ENCODE data around the gene IL7R.

Gene IL7R

GRCh38 chr5:35908814-35909213, 52.1 kb downstream of the IL7R start:
- no peak for DNase-seq (ENCODE audit: low read depth)
- no peak for TF ChIP-seq CTCF (conservative IDR thresholded peaks at IDR 0.05; ENCODE audit: control insufficient read depth, insufficient read depth, low read depth, low read length)
- H3K4me3 ChIP-seq (ENCODE audit: control insufficient read depth, low read depth, low read length): no peak overlapping the region

GRCh38 chr5:35919191-35919590, 62.5 kb downstream of the IL7R start:
- H3K4me3 ChIP-seq (ENCODE audit: control insufficient read depth, low read depth, low read length): no peak overlapping the region
- no peak for TF ChIP-seq CTCF (conservative IDR thresholded peaks at IDR 0.05; ENCODE audit: control insufficient read depth, insufficient read depth, low read depth, low read length)
- peak; percentile 82 for DNase-seq (ENCODE audit: low read depth)

- TF ChIP-seq CTCF (conservative IDR thresholded peaks at IDR 0.05; ENCODE audit: control insufficient read depth, insufficient read depth, low read depth, low read length): no peak
- DNase-seq (ENCODE audit: low read depth): no peak
- no peak overlapping the region for H3K4me3 ChIP-seq (ENCODE audit: control insufficient read depth, low read depth, low read length)
Observed at GRCh38 chr5:35920890-35921289, 64.2 kb downstream of the IL7R start.

- no peak for DNase-seq (ENCODE audit: low read depth)
- H3K4me3 ChIP-seq (ENCODE audit: control insufficient read depth, low read depth, low read length): no peak overlapping the region
- TF ChIP-seq CTCF (conservative IDR thresholded peaks at IDR 0.05; ENCODE audit: control insufficient read depth, insufficient read depth, low read depth, low read length): no peak
Observed at GRCh38 chr5:35921930-35922329, 65.2 kb downstream of the IL7R start.

- no peak overlapping the region for H3K4me3 ChIP-seq (ENCODE audit: control insufficient read depth, low read depth, low read length)
- no peak for TF ChIP-seq CTCF (conservative IDR thresholded peaks at IDR 0.05; ENCODE audit: control insufficient read depth, insufficient read depth, low read depth, low read length)
- no peak for DNase-seq (ENCODE audit: low read depth)
Observed at GRCh38 chr5:35922468-35922867, 65.8 kb downstream of the IL7R start.

GRCh38 chr5:35924122-35924949, 67.6 kb downstream of the IL7R start:
- no peak for TF ChIP-seq CTCF (conservative IDR thresholded peaks at IDR 0.05; ENCODE audit: control insufficient read depth, insufficient read depth, low read depth, low read length)
- peak overlapping the region; percentile 19 for H3K4me3 ChIP-seq (ENCODE audit: control insufficient read depth, low read depth, low read length)
- DNase-seq (ENCODE audit: low read depth): peak; percentile 87
